HG03135 (cell line): ENCODE data around the gene HOPX.
"Not testable (repeated sequence)": the region's sequence is repeated elsewhere in the genome, so short reads cannot be mapped to it uniquely, and the experiment has no call there.

Experiments
- ATAC-seq: cut with Tn5 transposase; IDR thresholded peaks from one replicate; pipeline ENCODE4 v1.9.1; 2021; ENCODE audit warnings: mild to moderate bottlenecking, moderate library complexity; ENCODE audit not compliant: unreplicated experiment

The HOPX gene

GRCh38 chr4:56630876-56631666 is 50.0 kb downstream of the HOPX start:
- ATAC-seq = no peak

- no peak for ATAC-seq
Measured at GRCh38 chr4:56628592-56628991, 52.5 kb downstream of the HOPX start.

- no peak for ATAC-seq
Measured at GRCh38 chr4:56627985-56628384, 53.1 kb downstream of the HOPX start.

GRCh38 chr4:56627375-56627774 is 53.7 kb downstream of the HOPX start:
- ATAC-seq = no peak

- ATAC-seq = no peak
Measured at GRCh38 chr4:56626963-56627362, 54.1 kb downstream of the HOPX start.

GRCh38 chr4:56626420-56626819 is 54.7 kb downstream of the HOPX start:
- no peak for ATAC-seq

GRCh38 chr4:56622176-56622575 is 58.9 kb downstream of the HOPX start:
- ATAC-seq = no peak

- ATAC-seq = no peak
Measured at GRCh38 chr4:56619816-56620215, 61.3 kb downstream of the HOPX start.

- ATAC-seq = no peak
Measured at GRCh38 chr4:56619160-56619559, 61.9 kb downstream of the HOPX start.

GRCh38 chr4:56618734-56619133 is 62.4 kb downstream of the HOPX start:
- ATAC-seq = no peak

- no peak for ATAC-seq
Measured at GRCh38 chr4:56613101-56613862, 67.8 kb downstream of the HOPX start.

- no peak for ATAC-seq
Measured at GRCh38 chr4:56612282-56612681, 68.8 kb downstream of the HOPX start.

GRCh38 chr4:56611501-56611900 is 69.6 kb downstream of the HOPX start:
- ATAC-seq = no peak

GRCh38 chr4:56610170-56610569 is 70.9 kb downstream of the HOPX start:
- ATAC-seq = not testable (repeated sequence)

- ATAC-seq = no peak
Measured at GRCh38 chr4:56607926-56608325, 73.2 kb downstream of the HOPX start.

GRCh38 chr4:56606385-56606784 is 74.7 kb downstream of the HOPX start:
- ATAC-seq = no peak

- not testable (repeated sequence) for ATAC-seq
Measured at GRCh38 chr4:56605464-56605863, 75.6 kb downstream of the HOPX start.

GRCh38 chr4:56603297-56603696 is 77.8 kb downstream of the HOPX start:
- no peak for ATAC-seq
